HUES48 (cell line): ENCODE measurements around the gene RETSAT.
"Not testable (repeated sequence)": the region's sequence is repeated elsewhere in the genome, so short reads cannot be mapped to it uniquely, and the experiment has no call there.

Experiments
- H3K27ac ChIP-seq: one replicate; pipeline ENCODE4 v1.7.0; 2013; ENCODE audit warnings: low read depth, low read length, inconsistent platforms
- H3K27me3 ChIP-seq: 2 replicates; pipeline ENCODE4 v1.6.1; 2013; ENCODE audit warnings: mild to moderate bottlenecking, low read length; ENCODE audit not compliant: control insufficient read depth, insufficient read depth
- H3K36me3 ChIP-seq: 2 replicates; pipeline ENCODE4 v1.6.1; 2013; ENCODE audit warnings: low read length; ENCODE audit not compliant: control insufficient read depth, insufficient read depth
- H3K4me1 ChIP-seq: 2 replicates; pipeline ENCODE4 v1.6.1; 2013; ENCODE audit warnings: mild to moderate bottlenecking, low read length; ENCODE audit not compliant: control insufficient read depth, insufficient read depth
- H3K4me3 ChIP-seq: 2 replicates; pipeline ENCODE4 v1.5.1; 2013; ENCODE audit warnings: mild to moderate bottlenecking, low read depth, low read length
- H3K9ac ChIP-seq: 2 replicates; pipeline ENCODE4 v1.6.1; 2013; ENCODE audit warnings: mild to moderate bottlenecking, low read depth, low read length, moderate library complexity
- H3K9me3 ChIP-seq: 2 replicates; pipeline ENCODE4 v1.6.1; 2013; ENCODE audit warnings: low read length; ENCODE audit not compliant: control insufficient read depth, insufficient read depth

RETSAT gene

DNA sequence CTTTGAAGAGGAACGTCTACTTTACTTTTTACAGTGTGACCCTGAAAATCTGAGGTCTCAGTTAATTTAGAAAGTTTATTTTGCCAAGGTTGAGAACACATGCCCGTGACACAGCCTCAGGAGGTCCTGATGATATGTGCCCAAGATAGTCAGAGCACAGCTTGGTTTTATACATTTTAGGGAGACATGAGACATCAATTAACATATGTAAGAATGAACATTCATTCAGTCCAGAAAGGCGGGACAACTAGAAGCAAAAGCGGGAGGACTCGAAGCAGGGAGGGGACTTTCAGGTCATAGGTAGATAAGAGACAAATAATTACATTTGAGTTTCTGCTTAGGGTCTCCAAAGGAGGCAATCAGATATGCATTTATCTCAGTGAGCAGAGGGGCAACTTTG, 23.9 kb upstream of the RETSAT start:
- Histone ChIP-seq H3K27ac (no peak overlapping the region), H3K4me1 (no peaks in the 10 kb centered on the region), H3K9ac (no peak overlapping the region), H3K4me3 (no peak overlapping the region), H3K27me3 (no peaks in the 10 kb centered on the region), H3K9me3 (peaks cover 7% of the 10 kb centered on the region), H3K36me3 (peaks cover 5% of the 10 kb centered on the region; the same call in 1 of the 2 replicates)

DNA sequence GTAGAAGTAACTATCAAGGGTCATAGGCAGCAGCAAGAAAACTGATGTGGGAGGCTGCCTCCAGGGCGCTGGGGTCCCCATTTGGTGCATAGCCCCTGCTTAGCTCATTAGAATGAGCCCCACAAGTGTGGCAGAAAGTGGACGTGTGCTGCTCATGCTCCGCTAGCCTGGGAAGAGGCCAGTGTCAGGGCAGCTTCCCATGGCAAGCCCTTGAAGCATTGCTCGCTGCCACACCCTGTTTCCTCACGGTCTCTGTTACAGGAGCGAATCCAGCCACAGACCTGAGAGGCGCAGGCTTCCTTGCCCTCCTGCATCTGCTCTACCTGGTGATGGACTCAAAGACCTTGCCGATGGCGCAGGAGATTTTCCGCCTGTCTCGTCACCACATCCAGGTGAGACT, 22.8 kb upstream of the RETSAT start:
- Histone ChIP-seq H3K9ac (no peak overlapping the region), H3K36me3 (peaks cover 5% of the 10 kb centered on the region; the same call in 1 of the 2 replicates), H3K4me1 (no peaks in the 10 kb centered on the region), H3K27me3 (no peaks in the 10 kb centered on the region), H3K27ac (no peak overlapping the region), H3K4me3 (no peak overlapping the region), H3K9me3 (peaks cover 7% of the 10 kb centered on the region)

DNA sequence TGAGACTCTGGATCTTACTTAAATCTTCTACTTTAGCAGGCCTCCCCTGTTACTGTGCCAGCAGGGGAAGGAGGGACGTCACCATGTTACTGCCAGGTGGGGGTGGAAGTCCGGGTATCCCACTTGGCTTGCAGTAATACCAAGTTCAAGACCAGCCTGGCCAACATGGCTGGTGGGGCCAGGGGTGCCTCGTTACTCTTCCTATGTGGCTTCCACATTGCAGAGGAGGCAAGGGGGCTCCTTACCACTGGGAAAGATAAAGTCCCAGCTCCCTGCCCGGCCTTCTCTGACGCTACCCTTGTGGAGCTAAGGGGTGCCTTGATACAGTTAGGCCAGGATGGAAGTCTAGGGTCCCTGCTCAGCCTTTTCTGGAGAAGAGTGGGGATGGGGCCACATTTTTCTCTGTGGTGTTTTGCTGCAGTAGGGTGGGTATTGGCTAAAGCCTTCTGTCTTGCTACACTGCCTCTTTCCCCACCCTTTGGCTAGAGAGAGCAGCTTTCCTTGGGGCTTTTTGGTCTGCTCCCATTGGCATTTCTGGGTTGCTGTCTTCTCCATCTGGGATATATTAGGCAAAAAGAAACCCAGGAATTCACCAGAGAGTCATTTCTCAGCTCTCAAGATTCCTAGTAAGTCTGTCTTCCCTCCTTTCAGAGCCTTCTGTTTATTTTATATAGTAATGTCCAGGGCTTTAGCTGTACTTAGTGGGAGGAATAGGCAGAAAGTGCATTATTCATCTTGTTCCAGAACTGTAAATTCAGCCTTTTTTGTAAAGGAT, 22.1 kb upstream of the RETSAT start:
- no peak overlapping the region for H3K4me3 ChIP-seq
- H3K27me3 ChIP-seq, result no peaks in the 10 kb centered on the region
- peaks cover 5% of the 10 kb centered on the region; the same call in 1 of the 2 replicates for H3K36me3 ChIP-seq
- peaks cover 7% of the 10 kb centered on the region for H3K9me3 ChIP-seq
- H3K9ac ChIP-seq, result no peak overlapping the region
- H3K4me1 ChIP-seq, result no peaks in the 10 kb centered on the region
- no peak overlapping the region for H3K27ac ChIP-seq

DNA sequence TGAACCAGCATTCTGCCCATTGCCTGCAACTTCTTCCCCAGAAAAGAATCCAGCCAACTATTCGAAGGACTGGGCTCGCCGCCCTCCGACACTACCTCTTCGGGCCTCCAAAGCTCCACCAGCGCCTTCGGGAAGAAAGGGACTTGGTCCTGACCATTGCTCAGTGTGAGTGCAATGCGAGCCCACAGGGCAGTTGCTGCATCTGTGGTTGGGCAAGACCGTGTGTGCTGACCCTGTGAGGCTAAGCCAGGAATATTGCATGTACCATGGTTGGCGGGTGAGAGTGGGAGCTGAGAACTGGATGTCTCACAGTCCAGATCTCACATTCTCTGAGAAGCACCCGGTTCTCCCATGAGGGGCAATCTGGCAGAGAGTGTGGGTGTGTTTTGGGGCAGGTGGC, 16.7 kb upstream of the RETSAT start:
- no peak overlapping the region for H3K4me3 ChIP-seq
- H3K27ac ChIP-seq, result no peak overlapping the region
- no peaks in the 10 kb centered on the region for H3K36me3 ChIP-seq
- H3K9me3 ChIP-seq, result no peaks in the 10 kb centered on the region
- H3K4me1 ChIP-seq, result no peaks in the 10 kb centered on the region
- no peak overlapping the region for H3K9ac ChIP-seq
- H3K27me3 ChIP-seq, result no peaks in the 10 kb centered on the region

DNA sequence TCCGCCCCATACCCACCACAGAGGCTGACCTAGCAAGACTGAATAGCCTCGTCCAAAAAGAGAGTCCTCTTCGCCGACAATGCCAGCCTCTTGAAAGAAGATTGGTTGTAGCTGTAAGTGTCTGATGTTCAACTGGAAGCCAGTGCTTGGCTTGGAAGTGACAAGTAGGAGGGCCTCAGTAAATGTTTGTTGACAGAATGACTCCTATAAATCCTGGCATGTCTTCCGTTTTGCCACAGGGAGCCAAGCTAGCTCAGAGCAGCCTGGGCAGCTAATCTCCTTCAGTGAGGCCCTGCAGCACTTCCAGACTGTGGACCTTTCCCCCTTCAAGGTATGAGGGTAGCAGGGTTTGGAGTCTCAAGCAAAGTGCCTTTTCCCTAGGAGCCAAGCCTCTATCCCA, 15.2 kb upstream of the RETSAT start:
- H3K27ac ChIP-seq, result no peak overlapping the region
- no peak overlapping the region for H3K9ac ChIP-seq
- no peaks in the 10 kb centered on the region for H3K36me3 ChIP-seq
- no peaks in the 10 kb centered on the region for H3K9me3 ChIP-seq
- no peak overlapping the region for H3K4me3 ChIP-seq
- no peaks in the 10 kb centered on the region for H3K4me1 ChIP-seq
- no peaks in the 10 kb centered on the region for H3K27me3 ChIP-seq

DNA sequence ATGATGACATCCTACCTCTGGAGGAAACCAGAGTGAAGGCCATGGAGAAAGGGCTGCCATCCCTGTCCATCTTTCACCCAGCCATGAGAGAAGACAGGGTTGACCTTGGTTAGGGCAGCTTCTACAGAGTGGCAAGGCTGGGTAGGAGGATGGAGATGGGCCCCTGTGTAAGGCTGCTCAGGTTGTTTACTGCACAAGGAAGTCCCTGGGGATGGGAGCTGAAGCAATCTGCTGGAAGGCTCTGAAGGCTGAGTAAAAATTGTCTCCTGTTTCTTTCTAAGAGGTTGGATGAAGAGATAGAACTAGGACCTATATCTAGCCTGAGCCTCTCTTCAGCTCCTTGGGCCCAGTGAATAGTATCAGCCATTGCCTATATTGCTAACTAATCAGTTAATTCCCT, 14.6 kb upstream of the RETSAT start:
- Histone ChIP-seq H3K36me3 (no peaks in the 10 kb centered on the region), H3K4me3 (no peak overlapping the region), H3K27me3 (no peaks in the 10 kb centered on the region), H3K27ac (no peak overlapping the region), H3K4me1 (no peaks in the 10 kb centered on the region), H3K9ac (no peak overlapping the region), H3K9me3 (no peaks in the 10 kb centered on the region)

DNA sequence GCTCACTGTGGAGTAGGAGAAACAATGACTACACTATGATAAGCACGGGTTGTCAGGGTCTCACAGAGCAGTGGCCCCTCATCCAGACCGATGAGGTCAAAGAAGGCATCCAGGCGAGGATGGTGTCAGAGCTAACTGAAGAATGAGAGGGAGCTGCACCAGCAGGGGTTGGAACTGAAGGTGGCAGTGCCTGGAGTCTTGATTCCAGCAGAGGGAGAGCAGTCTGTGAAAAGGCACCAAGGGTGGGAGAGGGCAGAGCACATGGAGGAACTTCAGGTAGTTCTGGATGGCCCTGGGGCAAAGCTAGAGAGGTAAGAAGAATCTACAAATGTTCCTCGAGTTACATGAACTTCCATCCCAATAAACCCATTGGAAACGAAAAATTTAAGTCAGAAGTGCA, 12.9 kb upstream of the RETSAT start:
- Histone ChIP-seq H3K27ac (no peak overlapping the region), H3K9ac (no peak overlapping the region), H3K36me3 (peaks cover 5% of the 10 kb centered on the region; the same call in 1 of the 2 replicates), H3K4me1 (no peaks in the 10 kb centered on the region), H3K4me3 (no peak overlapping the region), H3K9me3 (no peaks in the 10 kb centered on the region), H3K27me3 (no peaks in the 10 kb centered on the region)

DNA sequence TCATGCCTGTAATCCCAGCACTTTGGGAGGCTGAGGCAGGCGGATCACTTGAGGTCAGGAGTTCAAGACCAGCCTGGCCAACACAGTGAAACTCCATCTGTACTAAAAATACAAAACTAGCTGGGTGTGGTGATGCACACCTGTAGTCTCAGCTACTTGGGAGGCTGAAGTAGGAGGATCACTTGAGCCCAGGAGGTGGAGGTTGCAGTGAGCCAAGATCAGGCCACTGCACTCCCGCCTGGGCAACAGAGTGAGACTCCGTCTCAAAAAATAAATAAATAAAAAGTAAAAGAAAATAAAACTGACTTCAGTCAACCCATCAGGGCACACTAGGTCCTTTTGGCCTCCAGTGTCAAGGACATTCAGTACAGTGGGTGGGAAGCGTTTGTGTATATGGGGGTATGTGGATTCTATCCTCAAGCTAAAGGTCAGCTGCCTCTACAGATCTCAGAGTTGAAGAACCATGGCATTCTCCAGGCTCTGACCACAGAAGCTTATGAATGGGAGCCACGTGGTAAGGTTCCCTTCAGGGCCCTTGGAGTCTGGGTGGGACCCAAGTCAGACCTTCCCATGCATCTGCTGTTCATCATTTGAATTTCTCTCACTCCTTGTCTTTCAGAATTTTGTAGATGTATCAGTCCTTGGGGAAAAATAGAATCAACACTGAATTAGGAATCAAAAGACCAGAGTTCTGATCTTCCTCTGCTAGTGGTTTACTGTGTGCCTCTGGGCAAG, 8.5 kb upstream of the RETSAT start:
- peaks cover 12% of the 10 kb centered on the region; the same call in 1 of the 2 replicates for H3K36me3 ChIP-seq
- not testable (repeated sequence) for H3K27ac ChIP-seq, H3K4me3 ChIP-seq, H3K9ac ChIP-seq, H3K9me3 ChIP-seq, H3K27me3 ChIP-seq, H3K4me1 ChIP-seq

DNA sequence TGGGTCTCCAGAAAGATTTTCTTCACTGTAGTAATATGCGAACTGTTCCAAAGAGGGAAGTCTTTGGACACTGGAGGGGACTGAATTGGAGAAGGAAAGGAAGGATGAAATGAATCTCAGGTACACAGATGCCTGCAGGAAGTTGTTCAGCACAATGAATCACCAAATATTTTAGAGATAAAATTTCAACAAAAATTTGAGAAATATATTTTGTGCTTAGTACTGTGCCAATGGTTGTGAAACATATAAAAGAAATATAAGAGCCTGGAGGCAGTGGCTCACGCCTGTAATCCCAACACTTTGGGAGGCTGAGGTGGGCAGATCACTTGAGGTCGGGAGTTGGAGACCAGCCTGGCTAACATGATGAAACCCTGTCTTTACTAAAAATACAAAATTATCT, 3.4 kb upstream of the RETSAT start:
- no peak overlapping the region for H3K9ac ChIP-seq
- no peaks in the 10 kb centered on the region for H3K4me1 ChIP-seq
- H3K9me3 ChIP-seq, result no peaks in the 10 kb centered on the region
- H3K27me3 ChIP-seq, result no peaks in the 10 kb centered on the region
- no peak overlapping the region for H3K27ac ChIP-seq
- H3K4me3 ChIP-seq, result no peak overlapping the region
- peaks cover 20% of the 10 kb centered on the region for H3K36me3 ChIP-seq

DNA sequence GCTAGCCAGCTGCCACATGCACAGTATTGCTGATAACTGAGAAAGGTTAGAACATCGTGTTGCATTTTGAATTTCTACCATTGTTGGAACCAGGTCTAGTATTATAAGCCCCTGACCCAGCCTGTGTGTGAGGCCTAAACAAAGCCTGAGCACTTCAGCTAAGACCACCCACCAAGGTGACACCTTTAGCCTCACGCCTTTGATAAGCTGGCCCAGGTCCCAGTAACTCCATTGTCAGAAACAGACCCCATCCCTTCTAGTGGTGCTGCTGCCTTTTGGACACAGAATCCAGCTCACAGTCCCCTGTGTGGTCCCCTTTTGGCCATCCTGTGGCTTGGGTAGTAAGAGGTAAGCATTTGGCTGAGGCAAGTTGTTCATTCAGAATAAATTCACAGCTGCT, 1.9 kb upstream of the RETSAT start:
- Histone ChIP-seq H3K4me3 (no peak overlapping the region), H3K4me1 (no peaks in the 10 kb centered on the region), H3K9ac (no peak overlapping the region), H3K36me3 (peaks cover 21% of the 10 kb centered on the region), H3K9me3 (no peaks in the 10 kb centered on the region), H3K27me3 (no peaks in the 10 kb centered on the region), H3K27ac (no peak overlapping the region)

DNA sequence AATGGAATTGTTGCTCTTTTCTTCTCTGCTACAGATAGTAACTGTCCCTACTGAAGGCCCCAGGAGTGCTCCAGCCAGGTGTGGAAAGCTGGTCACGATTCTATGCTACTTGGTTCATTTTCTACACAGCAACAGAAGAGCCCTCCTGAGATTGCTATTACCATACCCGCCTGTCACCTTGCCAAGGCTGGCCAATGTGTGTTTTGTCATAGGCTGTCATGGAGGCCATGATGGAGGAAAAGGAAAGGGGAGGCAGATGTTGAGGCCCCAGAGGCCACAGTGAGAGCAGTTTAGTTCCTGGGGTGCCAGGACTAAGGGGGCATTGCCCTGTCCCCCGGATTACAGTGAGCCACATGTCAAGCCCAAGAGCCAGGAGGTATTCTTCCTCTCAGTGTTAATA, 1.2 kb upstream of the RETSAT start:
- no peak overlapping the region for H3K27ac ChIP-seq

More for the DNA sequence above, 1.2 kb upstream of the RETSAT start:
- Histone ChIP-seq H3K36me3 (peaks cover 26% of the 10 kb centered on the region), H3K9me3 (no peaks in the 10 kb centered on the region), H3K4me3 (peak overlapping the region; percentile 96), H3K27me3 (no peaks in the 10 kb centered on the region), H3K9ac (no peak overlapping the region), H3K4me1 (no peaks in the 10 kb centered on the region)
